ENCODE results near the gene BPIFB1.
A peak's percentile ranks its signal among the peaks of the same experiment; 100 is the strongest.

Gene BPIFB1

DNA sequence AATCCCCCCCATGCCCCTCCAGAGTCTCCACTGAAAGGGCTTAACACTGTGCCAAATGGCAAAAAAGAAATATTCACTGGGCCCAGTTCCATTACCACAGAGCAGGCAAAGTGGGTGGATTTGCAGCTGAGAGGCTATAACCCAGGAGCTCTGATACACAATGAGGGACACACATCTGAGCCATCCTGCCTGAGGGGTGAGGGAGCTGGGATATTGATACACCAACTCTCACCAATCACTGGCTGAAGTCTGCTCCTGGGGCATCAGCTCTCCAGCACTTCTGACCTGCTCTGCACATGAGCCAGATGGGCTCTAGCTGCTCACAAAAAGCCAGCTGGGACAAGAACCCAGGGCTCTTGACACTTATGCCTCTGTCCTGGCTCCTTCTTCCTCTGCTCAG, 4.9 kb downstream of the BPIFB1 start:
- Histone ChIP-seq H3K79me1 (ENCODE audit: low read length) (no peaks in the 10 kb centered on the region), H3K9me3 (ENCODE audit: insufficient read depth, low read depth, low read length) (peaks cover 6% of the 10 kb centered on the region), H3K4me3 (ENCODE audit: low read depth, low read length) (no peak overlapping the region), H3K9ac (ENCODE audit: low read length) (no peak overlapping the region), H3K27ac (ENCODE audit: low read depth, low read length) (no peak overlapping the region), H2BK5ac (ENCODE audit: low read depth, low read length, poor library complexity) (no peak overlapping the region), H2BK12ac (ENCODE audit: low read length) (no peak overlapping the region), H3K4ac (ENCODE audit: low read depth, low read length) (no peak overlapping the region), H2BK120ac (ENCODE audit: insufficient read depth, low read length, poor library complexity) (no peak overlapping the region), H3K18ac (ENCODE audit: low read length) (no peak overlapping the region), H4K8ac (ENCODE audit: low read depth, low read length) (no peak overlapping the region), H3K79me2 (ENCODE audit: control insufficient read depth, insufficient read depth, low read length, poor library complexity) (no peaks in the 10 kb centered on the region), H2AFZ (ENCODE audit: insufficient read depth, low read length, poor library complexity) (no peak overlapping the region), H3K23ac (ENCODE audit: low read length) (no peak overlapping the region), H4K91ac (ENCODE audit: low read depth, low read length) (no peak overlapping the region), H3K4me1 (ENCODE audit: control insufficient read depth in 1 of 2, insufficient read depth in 2 of 2, low read length in 2 of 2) (no peaks in the 10 kb centered on the region), H3K36me3 (ENCODE audit: control insufficient read depth in 1 of 2, insufficient read depth in 2 of 2, low read length in 2 of 2) (no peaks in the 10 kb centered on the region), H3K27me3 (ENCODE audit: insufficient read depth, low read length) (no peaks in the 10 kb centered on the region), H3K14ac (ENCODE audit: low read length) (no peak overlapping the region), H2AK5ac (ENCODE audit: low read length) (no peak overlapping the region), H3K4me2 (ENCODE audit: low read length) (no peak overlapping the region), H4K12ac (ENCODE audit: low read depth, low read length) (no peak overlapping the region)
- DNase-seq: no peak

DNA sequence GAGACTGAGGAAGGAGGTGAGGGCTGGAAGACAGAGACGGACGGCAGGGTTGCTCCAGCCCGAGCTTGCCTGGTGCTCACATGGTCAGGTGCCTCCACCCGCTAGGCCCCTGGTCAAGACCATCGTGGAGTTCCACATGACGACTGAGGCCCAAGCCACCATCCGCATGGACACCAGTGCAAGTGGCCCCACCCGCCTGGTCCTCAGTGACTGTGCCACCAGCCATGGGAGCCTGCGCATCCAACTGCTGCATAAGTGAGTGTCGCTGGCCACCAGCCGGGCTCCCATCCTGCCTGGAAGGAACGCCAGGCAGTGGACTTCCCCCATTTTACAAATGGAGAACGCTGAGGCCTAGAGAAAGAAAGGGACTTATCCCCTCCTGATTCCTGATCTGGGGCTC, 7.8 kb downstream of the BPIFB1 start:
- no peak overlapping the region for H4K8ac ChIP-seq (ENCODE audit: low read depth, low read length)
- H4K12ac ChIP-seq (ENCODE audit: low read depth, low read length): no peak overlapping the region
- no peak overlapping the region for H2BK120ac ChIP-seq (ENCODE audit: insufficient read depth, low read length, poor library complexity)
- no peak overlapping the region for H4K91ac ChIP-seq (ENCODE audit: low read depth, low read length)
- H3K23ac ChIP-seq (ENCODE audit: low read length): no peak overlapping the region
- no peaks in the 10 kb centered on the region for H3K36me3 ChIP-seq (ENCODE audit: control insufficient read depth in 1 of 2, insufficient read depth in 2 of 2, low read length in 2 of 2)
- H2AK5ac ChIP-seq (ENCODE audit: low read length): no peak overlapping the region
- H3K9ac ChIP-seq (ENCODE audit: low read length): no peak overlapping the region
- H3K14ac ChIP-seq (ENCODE audit: low read length): no peak overlapping the region
- no peak overlapping the region for H2BK5ac ChIP-seq (ENCODE audit: low read depth, low read length, poor library complexity)
- H3K4me1 ChIP-seq (ENCODE audit: control insufficient read depth in 1 of 2, insufficient read depth in 2 of 2, low read length in 2 of 2): no peaks in the 10 kb centered on the region
- H3K79me1 ChIP-seq (ENCODE audit: low read length): no peaks in the 10 kb centered on the region
- H3K4me3 ChIP-seq (ENCODE audit: low read depth, low read length): no peak overlapping the region
- no CpG with 5 or more reads among the region's 13 CpGs for WGBS (ENCODE audit: extremely low coverage, insufficient coverage, insufficient read length)
- no peak overlapping the region for H3K4me2 ChIP-seq (ENCODE audit: low read length)
- H3K79me2 ChIP-seq (ENCODE audit: control insufficient read depth, insufficient read depth, low read length, poor library complexity): no peaks in the 10 kb centered on the region
- H3K9me3 ChIP-seq (ENCODE audit: insufficient read depth, low read depth, low read length): peaks cover 6% of the 10 kb centered on the region
- no peak for DNase-seq
- H3K18ac ChIP-seq (ENCODE audit: low read length): no peak overlapping the region
- no peaks in the 10 kb centered on the region for H3K27me3 ChIP-seq (ENCODE audit: insufficient read depth, low read length)
- H2BK12ac ChIP-seq (ENCODE audit: low read length): no peak overlapping the region
- H2AFZ ChIP-seq (ENCODE audit: insufficient read depth, low read length, poor library complexity): no peak overlapping the region
- no peak overlapping the region for H3K27ac ChIP-seq (ENCODE audit: low read depth, low read length)
- no peak overlapping the region for H3K4ac ChIP-seq (ENCODE audit: low read depth, low read length)

DNA sequence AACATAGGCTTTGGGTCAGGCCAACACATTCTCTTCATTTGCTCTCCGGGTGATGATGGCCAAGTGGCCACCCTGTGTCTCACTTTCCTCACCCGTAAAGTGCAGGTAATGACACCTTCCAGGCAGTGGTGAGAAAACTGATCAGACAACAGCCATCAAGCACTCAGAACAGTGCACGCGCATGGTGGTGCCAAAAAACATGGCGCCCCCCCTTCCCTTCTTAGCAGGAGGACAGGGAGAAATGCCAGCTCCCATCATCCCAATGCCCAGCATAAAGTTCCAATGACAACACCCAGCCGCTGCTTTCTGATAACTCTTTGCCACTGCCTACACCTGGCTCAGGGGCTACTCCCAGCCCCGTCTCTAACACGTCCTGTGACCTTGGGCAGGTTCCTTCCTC, 8.4 kb downstream of the BPIFB1 start:
- no CpG with 5 or more reads among the region's 8 CpGs for WGBS (ENCODE audit: extremely low coverage, insufficient coverage, insufficient read length)
- Histone ChIP-seq H2AK5ac (ENCODE audit: low read length) (no peak overlapping the region), H3K36me3 (ENCODE audit: control insufficient read depth in 1 of 2, insufficient read depth in 2 of 2, low read length in 2 of 2) (no peaks in the 10 kb centered on the region), H3K4ac (ENCODE audit: low read depth, low read length) (no peak overlapping the region), H4K91ac (ENCODE audit: low read depth, low read length) (no peak overlapping the region), H3K14ac (ENCODE audit: low read length) (no peak overlapping the region), H3K9me3 (ENCODE audit: insufficient read depth, low read depth, low read length) (peaks cover 6% of the 10 kb centered on the region), H3K27ac (ENCODE audit: low read depth, low read length) (no peak overlapping the region), H4K8ac (ENCODE audit: low read depth, low read length) (no peak overlapping the region), H3K9ac (ENCODE audit: low read length) (no peak overlapping the region), H3K4me1 (ENCODE audit: control insufficient read depth in 1 of 2, insufficient read depth in 2 of 2, low read length in 2 of 2) (no peaks in the 10 kb centered on the region), H3K4me3 (ENCODE audit: low read depth, low read length) (no peak overlapping the region), H3K4me2 (ENCODE audit: low read length) (no peak overlapping the region), H3K18ac (ENCODE audit: low read length) (no peak overlapping the region), H2BK120ac (ENCODE audit: insufficient read depth, low read length, poor library complexity) (no peak overlapping the region), H2BK12ac (ENCODE audit: low read length) (no peak overlapping the region), H3K27me3 (ENCODE audit: insufficient read depth, low read length) (no peaks in the 10 kb centered on the region), H3K79me1 (ENCODE audit: low read length) (no peaks in the 10 kb centered on the region), H4K12ac (ENCODE audit: low read depth, low read length) (no peak overlapping the region), H3K79me2 (ENCODE audit: control insufficient read depth, insufficient read depth, low read length, poor library complexity) (no peaks in the 10 kb centered on the region), H3K23ac (ENCODE audit: low read length) (no peak overlapping the region), H2BK5ac (ENCODE audit: low read depth, low read length, poor library complexity) (no peak overlapping the region), H2AFZ (ENCODE audit: insufficient read depth, low read length, poor library complexity) (no peak overlapping the region)
- DNase-seq: no peak

DNA sequence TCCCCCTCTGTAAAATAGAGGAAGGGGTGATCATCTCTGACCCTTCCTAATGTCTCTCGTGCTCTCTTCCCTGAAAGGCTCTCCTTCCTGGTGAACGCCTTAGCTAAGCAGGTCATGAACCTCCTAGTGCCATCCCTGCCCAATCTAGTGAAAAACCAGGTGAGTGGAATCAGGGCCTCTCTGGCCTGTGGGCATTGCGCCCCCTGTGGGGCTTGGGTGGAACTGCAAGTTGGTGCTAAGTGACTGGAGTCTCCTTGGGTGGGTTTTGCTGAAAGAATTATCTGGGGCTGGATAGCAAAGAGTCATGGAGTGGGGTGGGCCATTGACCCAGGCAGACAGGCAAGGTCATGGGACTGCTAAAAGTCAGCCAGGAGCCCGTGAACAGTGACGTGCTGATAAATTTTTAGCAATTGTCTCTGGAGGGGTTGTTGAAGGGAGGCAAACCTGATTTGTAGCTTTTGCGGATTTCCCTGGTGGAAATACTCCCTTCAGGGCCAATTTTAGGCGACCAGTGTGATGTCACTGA, 8.9 kb downstream of the BPIFB1 start:
- Histone ChIP-seq H4K8ac (ENCODE audit: low read depth, low read length) (no peak overlapping the region), H3K79me1 (ENCODE audit: low read length) (no peaks in the 10 kb centered on the region)

More for the DNA sequence above, 8.9 kb downstream of the BPIFB1 start:
- H2BK5ac ChIP-seq (ENCODE audit: low read depth, low read length, poor library complexity): no peak overlapping the region
- H3K4me2 ChIP-seq (ENCODE audit: low read length): no peak overlapping the region
- no peak overlapping the region for H3K18ac ChIP-seq (ENCODE audit: low read length)
- WGBS (ENCODE audit: extremely low coverage, insufficient coverage, insufficient read length): no CpG with 5 or more reads among the region's 7 CpGs
- H3K4me3 ChIP-seq (ENCODE audit: low read depth, low read length): no peak overlapping the region
- no peaks in the 10 kb centered on the region for H3K79me2 ChIP-seq (ENCODE audit: control insufficient read depth, insufficient read depth, low read length, poor library complexity)
- DNase-seq: peak; percentile 45 to 82
- H3K27me3 ChIP-seq (ENCODE audit: insufficient read depth, low read length): no peaks in the 10 kb centered on the region
- no peak overlapping the region for H2BK12ac ChIP-seq (ENCODE audit: low read length)
- H2AK5ac ChIP-seq (ENCODE audit: low read length): no peak overlapping the region
- H3K36me3 ChIP-seq (ENCODE audit: control insufficient read depth in 1 of 2, insufficient read depth in 2 of 2, low read length in 2 of 2): no peaks in the 10 kb centered on the region
- H2BK120ac ChIP-seq (ENCODE audit: insufficient read depth, low read length, poor library complexity): no peak overlapping the region
- H3K9me3 ChIP-seq (ENCODE audit: insufficient read depth, low read depth, low read length): peaks cover 6% of the 10 kb centered on the region
- no peak overlapping the region for H3K14ac ChIP-seq (ENCODE audit: low read length)
- no peak overlapping the region for H4K91ac ChIP-seq (ENCODE audit: low read depth, low read length)
- no peak overlapping the region for H3K4ac ChIP-seq (ENCODE audit: low read depth, low read length)
- no peaks in the 10 kb centered on the region for H3K4me1 ChIP-seq (ENCODE audit: control insufficient read depth in 1 of 2, insufficient read depth in 2 of 2, low read length in 2 of 2)
- H3K9ac ChIP-seq (ENCODE audit: low read length): no peak overlapping the region
- H4K12ac ChIP-seq (ENCODE audit: low read depth, low read length): no peak overlapping the region
- H3K27ac ChIP-seq (ENCODE audit: low read depth, low read length): no peak overlapping the region
- H2AFZ ChIP-seq (ENCODE audit: insufficient read depth, low read length, poor library complexity): no peak overlapping the region
- no peak overlapping the region for H3K23ac ChIP-seq (ENCODE audit: low read length)

All from trophoblast cell (in vitro differentiated cells and primary cell).